GM19043 (cell line): ENCODE data around the gene SP4.

ENCODE experiments used
- ATAC-seq: cut with Tn5 transposase; IDR thresholded peaks from one replicate; pipeline ENCODE4 v1.9.1; 2021; ENCODE audit warnings: low read depth; ENCODE audit not compliant: unreplicated experiment

SP4 gene

GRCh38 chr7:21443149-21443841, 15.4 kb downstream of the SP4 start:
- no peak for ATAC-seq

GRCh38 chr7:21448974-21449373, 21.1 kb downstream of the SP4 start:
- ATAC-seq = no peak

GRCh38 chr7:21450076-21450475, 22.2 kb downstream of the SP4 start:
- no peak for ATAC-seq

- ATAC-seq = no peak
Observed at GRCh38 chr7:21450941-21451340, 23.1 kb downstream of the SP4 start.

DNA sequence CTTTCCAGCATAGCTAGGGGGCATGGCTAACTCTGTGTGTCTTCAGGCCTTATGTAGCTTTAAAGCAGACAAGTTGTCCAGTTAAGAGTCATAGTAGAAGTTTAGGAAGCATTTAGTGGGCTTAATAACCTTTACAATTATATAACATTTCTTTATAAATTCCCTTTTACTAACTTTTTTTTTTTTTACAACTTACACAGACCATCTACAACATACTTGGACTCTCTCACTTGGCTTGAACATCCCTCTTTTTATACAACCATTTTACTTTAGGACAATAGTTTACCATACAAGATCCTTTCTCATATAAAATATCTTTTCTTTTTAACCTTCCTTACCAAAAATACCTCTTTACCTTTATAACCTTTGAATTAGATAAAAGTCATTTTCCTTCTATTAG, 26.3 kb downstream of the SP4 start:
- ATAC-seq = no peak

DNA sequence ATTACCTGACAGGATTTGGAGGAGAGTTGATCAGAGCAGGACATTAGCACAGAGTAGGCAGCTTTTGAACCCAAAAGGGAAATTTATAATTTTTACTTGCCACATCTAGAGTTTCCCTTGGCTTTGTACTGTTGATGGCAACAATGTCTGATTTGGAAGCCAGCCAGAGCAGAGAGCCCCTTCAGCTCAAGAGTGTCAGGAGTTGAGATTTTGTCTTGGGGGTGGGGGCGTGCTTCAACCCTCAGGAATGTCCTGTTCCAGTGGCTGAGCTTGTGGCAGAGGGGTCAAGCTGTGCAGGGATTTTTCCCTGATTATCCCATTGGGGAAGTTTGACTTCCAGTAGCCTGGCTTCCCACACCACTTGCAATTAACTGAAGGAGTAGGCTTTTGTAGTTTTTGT, 27.0 kb downstream of the SP4 start:
- ATAC-seq = no peak

- no peak for ATAC-seq
Observed at GRCh38 chr7:21461282-21461681, 33.4 kb downstream of the SP4 start.

- ATAC-seq = no peak
Observed at GRCh38 chr7:21462081-21462480, 34.2 kb downstream of the SP4 start.

DNA sequence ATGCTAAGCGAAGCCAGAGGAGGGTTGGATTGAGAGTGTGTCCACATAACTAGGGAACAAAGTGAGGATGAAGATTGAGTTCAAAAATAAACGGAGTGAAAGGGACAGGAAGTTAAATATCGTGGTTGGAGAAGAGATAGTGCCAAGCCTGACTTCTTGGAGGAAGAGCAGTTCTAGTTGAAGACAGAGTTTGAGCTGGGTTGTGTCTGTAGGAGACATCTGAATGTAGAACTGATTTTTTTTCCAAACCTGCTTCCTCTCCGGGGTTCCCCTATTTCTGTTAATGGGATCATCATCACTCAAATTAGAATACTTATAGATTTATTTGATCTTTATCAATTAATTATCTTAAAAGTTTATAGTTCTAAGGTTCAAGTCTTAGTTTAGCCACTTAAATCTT, 35.6 kb downstream of the SP4 start:
- ATAC-seq = no peak

DNA sequence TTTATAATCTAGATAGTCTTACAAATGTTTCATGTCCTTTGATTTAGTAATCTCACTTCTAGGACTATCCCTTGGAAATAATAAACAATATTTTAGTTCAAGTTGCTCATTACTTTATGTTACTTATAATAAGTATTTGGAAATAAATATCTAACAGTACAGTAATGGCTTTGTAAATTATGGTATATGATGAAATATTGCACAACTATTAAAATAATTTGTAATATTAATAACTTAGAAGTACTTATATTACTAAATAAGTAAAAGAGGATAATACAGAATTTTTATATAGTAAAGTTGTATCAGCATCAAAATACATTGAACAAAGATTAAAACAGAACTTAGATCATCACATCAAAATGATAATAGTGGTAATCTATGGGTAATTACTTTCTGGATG, 41.1 kb downstream of the SP4 start:
- no peak for ATAC-seq

GRCh38 chr7:21469894-21470293, 42.0 kb downstream of the SP4 start:
- no peak for ATAC-seq

- ATAC-seq = no peak
Observed at GRCh38 chr7:21472029-21472428, 44.1 kb downstream of the SP4 start.

DNA sequence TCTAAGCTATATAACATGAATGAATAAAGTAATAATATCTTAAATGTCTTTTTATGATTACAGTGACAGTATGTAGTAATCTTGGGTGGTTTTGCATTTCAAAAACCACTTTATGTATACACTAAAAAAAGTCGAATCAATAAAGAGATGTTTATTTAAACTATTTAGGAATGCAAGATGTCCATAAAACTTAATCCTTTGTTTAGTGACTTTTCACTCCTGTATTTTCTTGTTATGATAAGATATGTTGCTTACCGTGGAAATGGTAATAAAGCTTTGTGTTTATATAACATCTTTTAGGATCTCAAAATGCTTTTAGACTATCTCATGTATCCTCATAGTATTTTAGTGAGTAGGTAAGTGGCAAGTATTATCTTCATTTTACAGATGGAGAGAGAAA, 48.5 kb downstream of the SP4 start:
- ATAC-seq = no peak

GRCh38 chr7:21480693-21481403, 53.0 kb downstream of the SP4 start:
- ATAC-seq = no peak

GRCh38 chr7:21486511-21486910, 58.6 kb downstream of the SP4 start:
- no peak for ATAC-seq

- ATAC-seq = no peak
Observed at GRCh38 chr7:21495731-21496130, 67.8 kb downstream of the SP4 start.

- no peak for ATAC-seq
Observed at GRCh38 chr7:21497072-21497471, 69.2 kb downstream of the SP4 start.

DNA sequence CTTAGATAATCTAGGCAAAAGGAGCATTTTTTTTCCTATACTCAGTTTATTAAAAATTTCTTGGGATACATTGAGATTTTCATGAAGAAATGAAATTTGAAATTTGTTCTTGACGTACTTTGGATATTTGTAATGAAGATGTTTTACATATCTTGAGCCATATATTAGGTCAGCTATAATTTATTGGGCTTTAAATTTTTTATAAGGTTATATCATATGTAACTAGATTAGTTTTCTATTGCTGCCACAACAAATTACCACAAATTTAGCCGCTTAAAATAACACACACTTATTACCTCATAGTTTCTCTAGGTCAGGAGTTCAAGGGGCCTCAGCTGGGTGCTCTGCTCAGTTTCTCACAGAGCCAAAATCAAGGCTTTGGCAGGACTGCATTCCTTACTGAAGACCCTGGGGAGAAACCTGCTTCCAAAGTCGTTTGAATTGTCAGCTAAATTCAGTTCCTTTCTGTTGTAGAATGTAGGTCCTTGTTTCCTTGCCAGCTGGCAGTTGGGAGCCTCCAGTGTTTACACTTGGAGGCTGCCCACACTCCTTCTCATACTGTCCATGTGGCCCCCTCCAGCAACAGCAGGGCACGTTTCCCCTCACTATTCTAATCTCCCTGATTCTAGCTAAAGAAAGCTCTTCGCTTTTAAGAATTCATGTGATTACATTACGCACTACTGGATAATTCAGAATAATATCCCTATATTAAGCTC, 72.4 kb downstream of the SP4 start:
- ATAC-seq = no peak

- no peak for ATAC-seq
Observed at GRCh38 chr7:21504021-21504420, 76.1 kb downstream of the SP4 start.

GRCh38 chr7:21507627-21508343, 79.9 kb downstream of the SP4 start:
- no peak for ATAC-seq

DNA sequence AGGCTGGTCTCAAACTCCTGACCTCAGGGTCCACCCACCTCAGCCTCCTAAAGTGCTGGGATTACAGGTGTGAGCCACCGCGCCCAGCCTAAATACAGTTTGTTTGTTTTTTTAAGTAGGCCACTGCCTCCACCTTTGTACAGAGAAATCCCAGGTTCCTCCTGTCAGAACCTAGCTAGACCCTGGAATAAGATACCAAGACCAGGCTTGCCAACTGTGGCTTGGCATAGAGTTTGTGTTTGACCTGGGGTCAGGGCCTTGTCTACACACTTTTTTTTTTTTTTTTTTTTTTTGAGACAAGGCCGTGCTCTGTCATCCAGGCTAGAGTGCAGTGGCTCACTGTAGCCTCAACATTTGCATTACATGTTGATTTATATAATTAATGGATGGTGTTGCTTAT, 80.7 kb downstream of the SP4 start:
- ATAC-seq = no peak
